ENCODE measurements around the gene HTR1D.

The HTR1D gene

DNA sequence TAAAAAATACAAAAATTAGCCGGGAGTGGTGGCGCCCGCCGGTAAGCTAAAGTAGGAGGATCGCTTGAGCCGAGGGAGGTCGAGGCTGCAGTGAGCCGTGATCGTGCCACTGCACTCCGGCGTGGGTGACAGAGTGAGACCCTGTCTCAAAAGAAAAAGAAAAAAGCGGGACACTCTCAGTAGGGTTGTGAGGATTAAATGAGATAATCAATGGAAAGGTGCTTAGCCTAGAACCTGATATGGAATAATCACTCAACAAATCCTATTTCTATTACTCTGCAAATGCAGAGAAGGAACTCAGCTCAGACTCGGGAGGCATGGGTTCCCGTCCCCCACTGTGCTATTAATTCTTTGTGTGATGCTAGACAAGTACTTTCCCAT, 48.1 kb downstream of the HTR1D start:
- no peak for DNase-seq (ENCODE audit: extremely low read depth, insufficient read length)
- no peaks in the 10 kb centered on the region for H3K27me3 ChIP-seq (replicated peaks; ENCODE audit: control insufficient read depth, insufficient read depth, low read length)
- H3K36me3 ChIP-seq (ENCODE audit: control insufficient read depth, insufficient read depth, low read length) = no peaks in the 10 kb centered on the region
- H3K4me3 ChIP-seq (replicated peaks; ENCODE audit: low read depth, low read length) = no peak overlapping the region
- TF ChIP-seq, protein P1, sequence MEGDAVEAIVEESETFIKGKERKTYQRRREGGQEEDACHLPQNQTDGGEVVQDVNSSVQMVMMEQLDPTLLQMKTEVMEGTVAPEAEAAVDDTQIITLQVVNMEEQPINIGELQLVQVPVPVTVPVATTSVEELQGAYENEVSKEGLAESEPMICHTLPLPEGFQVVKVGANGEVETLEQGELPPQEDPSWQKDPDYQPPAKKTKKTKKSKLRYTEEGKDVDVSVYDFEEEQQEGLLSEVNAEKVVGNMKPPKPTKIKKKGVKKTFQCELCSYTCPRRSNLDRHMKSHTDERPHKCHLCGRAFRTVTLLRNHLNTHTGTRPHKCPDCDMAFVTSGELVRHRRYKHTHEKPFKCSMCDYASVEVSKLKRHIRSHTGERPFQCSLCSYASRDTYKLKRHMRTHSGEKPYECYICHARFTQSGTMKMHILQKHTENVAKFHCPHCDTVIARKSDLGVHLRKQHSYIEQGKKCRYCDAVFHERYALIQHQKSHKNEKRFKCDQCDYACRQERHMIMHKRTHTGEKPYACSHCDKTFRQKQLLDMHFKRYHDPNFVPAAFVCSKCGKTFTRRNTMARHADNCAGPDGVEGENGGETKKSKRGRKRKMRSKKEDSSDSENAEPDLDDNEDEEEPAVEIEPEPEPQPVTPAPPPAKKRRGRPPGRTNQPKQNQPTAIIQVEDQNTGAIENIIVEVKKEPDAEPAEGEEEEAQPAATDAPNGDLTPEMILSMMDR (IDR thresholded peaks at IDR 0.05; ENCODE audit: insufficient read depth, low read length, poor library complexity, severe bottlenecking) = no peak

DNA sequence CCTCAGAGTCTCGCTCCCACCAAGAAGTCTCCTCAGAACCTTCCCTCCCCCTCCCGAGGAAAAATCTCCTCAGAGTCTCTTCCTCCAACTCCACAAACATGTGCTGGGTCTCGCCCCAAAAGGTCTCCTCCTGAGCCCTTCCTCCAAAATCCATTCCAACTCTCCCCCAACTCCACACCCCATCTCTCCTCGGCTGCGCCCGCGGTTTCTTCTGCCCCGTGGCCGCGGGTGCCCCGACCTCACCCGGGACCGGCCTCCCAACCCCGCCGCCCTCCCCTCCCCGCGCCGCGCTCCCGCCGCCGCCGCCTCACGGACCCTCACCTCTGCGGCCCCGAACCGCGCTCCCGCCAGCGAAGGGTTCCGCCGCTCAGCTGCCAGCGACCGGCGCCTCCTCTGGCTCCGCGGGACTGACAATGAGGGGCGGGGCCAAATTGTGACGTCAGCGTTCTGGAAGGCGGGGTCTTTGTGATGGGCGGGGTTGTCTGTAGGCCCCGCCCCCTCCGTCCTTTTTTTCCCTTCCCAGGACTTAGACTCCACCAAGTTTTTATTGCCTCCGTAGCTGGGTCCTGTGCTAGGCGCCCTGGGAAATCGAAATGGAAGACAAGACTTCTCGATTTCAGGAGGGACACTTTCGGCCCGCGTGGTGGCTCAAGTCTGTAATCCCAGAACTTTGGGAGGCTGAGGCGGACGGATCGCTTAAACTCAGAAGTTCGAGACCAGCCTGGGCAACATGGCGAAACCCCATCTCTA, 48.7 kb downstream of the HTR1D start, which contains the start of gene LUZP1:
LUZP1 (minus strand) TSS at position 412 of the 750 bp plus-strand sequence.
- TF ChIP-seq, protein P1 (IDR thresholded peaks at IDR 0.05; ENCODE audit: insufficient read depth, low read length, poor library complexity, severe bottlenecking) = peak; percentile 3
- Histone ChIP-seq H3K36me3 (ENCODE audit: control insufficient read depth, insufficient read depth, low read length) (no peaks in the 10 kb centered on the region), H3K27me3 (replicated peaks; ENCODE audit: control insufficient read depth, insufficient read depth, low read length) (no peaks in the 10 kb centered on the region), H3K4me3 (replicated peaks; ENCODE audit: low read depth, low read length) (peak within 1 kb of the TSS; percentile 76)
- peak; percentile 77 for DNase-seq (ENCODE audit: extremely low read depth, insufficient read length)

DNA sequence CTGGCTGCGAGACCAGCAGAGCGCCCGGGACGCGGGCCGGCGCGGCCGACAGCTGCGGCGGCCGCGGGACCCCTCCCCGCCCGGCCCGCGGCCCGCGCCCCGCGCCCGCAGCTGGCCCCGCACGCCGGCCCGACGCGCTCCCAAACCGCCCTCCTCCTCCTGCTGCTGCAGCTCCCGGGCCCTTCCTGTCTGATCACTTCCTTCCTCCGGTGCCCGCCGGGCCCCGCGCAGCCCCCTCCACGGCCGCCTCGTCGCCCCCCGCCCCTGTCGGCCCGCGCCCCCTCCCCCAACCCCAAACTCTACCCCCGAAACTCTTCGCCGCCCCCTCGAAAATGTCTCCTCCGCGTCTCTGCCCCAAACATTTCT, 49.2 kb downstream of the HTR1D start:
- TF ChIP-seq, protein P1 (IDR thresholded peaks at IDR 0.05; ENCODE audit: insufficient read depth, low read length, poor library complexity, severe bottlenecking) = no peak
- Histone ChIP-seq H3K4me3 (replicated peaks; ENCODE audit: low read depth, low read length) (peak overlapping the region; percentile 76), H3K27me3 (replicated peaks; ENCODE audit: control insufficient read depth, insufficient read depth, low read length) (no peaks in the 10 kb centered on the region), H3K36me3 (ENCODE audit: control insufficient read depth, insufficient read depth, low read length) (no peaks in the 10 kb centered on the region)
- no peak for DNase-seq (ENCODE audit: extremely low read depth, insufficient read length)

DNA sequence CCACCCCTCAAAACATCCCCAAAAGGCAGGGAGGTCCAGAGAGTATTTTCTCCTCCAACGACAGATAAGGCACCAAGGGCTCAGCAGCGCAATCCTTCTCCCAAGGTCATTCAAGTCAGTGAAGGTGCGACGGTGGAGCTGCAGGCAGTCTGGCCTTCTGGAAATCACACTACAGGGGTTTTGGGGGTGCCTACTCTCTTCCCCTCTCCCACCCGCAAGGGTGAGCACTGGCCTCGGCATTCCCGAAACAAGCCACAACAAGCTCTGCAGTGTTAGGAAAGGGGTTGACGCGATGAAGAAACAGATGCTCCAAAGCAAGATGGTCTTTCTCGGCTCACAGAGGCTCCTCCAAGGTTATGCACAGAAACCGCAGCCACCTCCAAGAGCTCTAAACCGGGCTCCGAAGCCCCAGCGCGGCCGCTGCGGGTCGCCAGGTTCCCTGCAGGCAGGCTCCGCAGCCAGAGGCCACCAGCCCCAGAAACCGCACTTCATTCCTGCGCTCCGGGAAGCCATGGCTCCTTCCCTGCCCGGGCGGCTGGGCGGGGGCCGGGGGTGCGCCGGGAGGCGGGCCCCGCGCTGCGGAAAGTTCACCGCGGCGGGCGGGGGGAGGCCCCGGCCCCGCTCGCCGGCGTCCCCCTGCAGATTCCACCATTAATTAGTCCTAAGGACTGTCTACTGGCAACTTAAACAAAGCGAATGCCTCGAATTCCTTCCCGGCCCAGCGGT, 49.8 kb downstream of the HTR1D start:
- Histone ChIP-seq H3K27me3 (replicated peaks; ENCODE audit: control insufficient read depth, insufficient read depth, low read length) (no peaks in the 10 kb centered on the region), H3K4me3 (replicated peaks; ENCODE audit: low read depth, low read length) (peak overlapping the region; percentile 76), H3K36me3 (ENCODE audit: control insufficient read depth, insufficient read depth, low read length) (no peaks in the 10 kb centered on the region)
- TF ChIP-seq, protein P1 (IDR thresholded peaks at IDR 0.05; ENCODE audit: insufficient read depth, low read length, poor library complexity, severe bottlenecking) = no peak
- DNase-seq (ENCODE audit: extremely low read depth, insufficient read length) = peak; percentile 43

DNA sequence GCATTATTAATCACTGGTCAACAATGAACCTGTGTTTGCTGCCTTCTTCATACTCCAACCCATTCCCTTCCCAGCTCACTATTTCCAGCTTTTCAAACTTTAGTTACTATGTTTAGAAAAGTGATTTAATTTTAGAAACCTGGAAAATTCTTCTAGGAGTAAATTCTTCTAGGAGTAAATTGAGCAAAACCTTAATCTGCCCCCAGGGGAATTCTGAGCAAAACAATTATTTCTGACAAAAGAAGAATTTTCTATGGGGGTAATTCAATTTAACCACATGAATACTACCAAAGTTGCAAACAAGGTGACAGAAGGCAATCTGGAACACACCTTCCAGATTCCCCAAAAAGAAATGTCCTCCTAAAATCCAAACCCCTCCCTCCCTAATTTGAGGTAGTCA, 50.4 kb downstream of the HTR1D start:
- peak overlapping the region; percentile 76 for H3K4me3 ChIP-seq (replicated peaks; ENCODE audit: low read depth, low read length)
- TF ChIP-seq, protein P1 (IDR thresholded peaks at IDR 0.05; ENCODE audit: insufficient read depth, low read length, poor library complexity, severe bottlenecking) = no peak
- DNase-seq (ENCODE audit: extremely low read depth, insufficient read length) = no peak
- no peaks in the 10 kb centered on the region for H3K36me3 ChIP-seq (ENCODE audit: control insufficient read depth, insufficient read depth, low read length)
- H3K27me3 ChIP-seq (replicated peaks; ENCODE audit: control insufficient read depth, insufficient read depth, low read length) = no peaks in the 10 kb centered on the region
